RWPE1 (cell line): ENCODE results near the gene DARS1.

ENCODE experiments used
- CTCF ChIA-PET: fragments of 350-600 bp; sonication (Branson Sonifier 250); formaldehyde crosslinking; extraction: SDS; loops from one replicate; lab custom pipeline; 2021; lab: Yijun Ruan, JAX
- POLR2A ChIA-PET: fragments of 400-600 bp; formaldehyde crosslinking; extraction: SDS; loops from one replicate; lab custom pipeline; 2020; ENCODE audit warnings: antibody characterized with exemption; ENCODE audit not compliant: low non-redundant PET; lab: Yijun Ruan, JAX
- DNase-seq: peaks from one replicate; pipeline ENCODE4 v3.0.0; 2012; ENCODE audit warnings: low spot score
- H3K27ac ChIP-seq: fragments of 450-650 bp; 2 replicates; pipeline ENCODE4 v1.5.1; 2017
- CTCF ChIP-seq: fragments of 450-650 bp; conservative IDR thresholded peaks from 2 replicates; pipeline ENCODE4 v1.5.1; 2017; ENCODE audit warnings: low read depth, mild to moderate bottlenecking

DARS1 gene

DNA sequence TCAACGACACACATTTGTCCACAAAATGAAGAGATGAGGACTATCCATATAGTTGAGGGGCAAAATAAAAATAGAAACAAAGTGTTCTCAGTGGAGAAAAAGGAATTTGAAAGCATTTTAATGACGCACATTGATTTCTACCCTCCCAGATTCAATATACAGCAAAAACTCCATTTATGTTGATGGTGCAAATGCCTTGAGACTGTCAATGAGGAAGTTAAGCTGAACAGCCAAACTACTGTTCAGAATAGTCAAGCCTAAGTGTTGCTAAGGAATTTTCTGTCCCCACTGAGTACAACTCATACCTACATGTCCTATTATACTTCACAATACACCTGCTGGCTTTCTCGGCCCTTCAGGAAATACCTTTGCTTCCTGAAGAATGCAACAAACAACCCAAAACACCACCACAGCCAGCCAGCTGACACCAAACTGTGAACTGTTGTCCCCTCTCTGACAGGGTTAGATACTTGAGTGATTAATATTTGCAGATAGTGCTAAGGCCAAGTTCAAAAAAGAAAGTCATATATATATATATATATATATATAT, 27.8 kb upstream of the DARS1 start:
- POLR2A ChIA-PET = no interaction called here
- no peak overlapping the region for H3K27ac ChIP-seq
- no peak for TF ChIP-seq CTCF
- CTCF ChIA-PET = interaction anchor here (0.6 kb wide), 1 partner anchor 37 kb away, joined by 5 read pairs; no protein-coding TSS in a partner anchor
- no peak for DNase-seq

DNA sequence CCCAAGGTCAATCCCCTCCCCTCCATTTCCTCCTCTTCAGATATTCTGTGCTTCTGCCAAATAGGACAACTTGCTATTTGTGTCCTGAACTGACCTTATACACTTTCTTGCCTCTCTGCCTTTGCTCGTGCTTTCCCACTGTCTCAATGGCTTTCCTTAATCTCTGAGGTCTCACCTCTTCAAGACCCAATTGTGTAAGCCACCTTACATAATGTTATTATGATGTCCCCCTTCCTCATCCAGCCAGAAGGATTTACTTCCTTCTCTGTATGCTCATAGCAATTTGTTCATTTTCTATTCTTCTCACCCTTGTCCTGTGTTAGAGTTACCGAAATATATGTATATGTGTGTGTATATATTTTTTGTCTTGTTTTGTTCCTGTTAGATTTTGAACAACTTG, 26.9 kb upstream of the DARS1 start:
- no peak for DNase-seq
- CTCF ChIA-PET = no interaction called here
- TF ChIP-seq CTCF = no peak
- POLR2A ChIA-PET = no interaction called here
- no peak overlapping the region for H3K27ac ChIP-seq

DNA sequence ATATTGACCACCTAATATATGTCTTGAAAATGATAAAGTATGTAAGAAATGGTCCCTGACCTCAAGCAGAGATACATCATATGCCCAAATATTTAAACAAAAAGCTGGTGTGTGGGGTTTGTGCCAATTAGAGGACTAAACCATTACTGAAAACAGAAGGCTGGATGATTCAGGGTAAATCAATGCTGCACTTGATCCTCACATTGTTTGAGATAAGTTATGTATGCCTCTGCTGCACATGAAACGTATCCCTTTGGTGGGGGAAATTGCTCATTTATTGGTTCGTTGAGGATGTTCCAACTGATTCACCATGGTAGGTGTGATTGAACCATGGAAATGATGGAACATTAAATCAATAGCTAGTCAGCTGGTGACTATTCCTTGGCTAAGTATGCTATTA, 24.7 kb upstream of the DARS1 start:
- H3K27ac ChIP-seq = no peak overlapping the region
- POLR2A ChIA-PET = no interaction called here
- CTCF ChIA-PET = no interaction called here

DNA sequence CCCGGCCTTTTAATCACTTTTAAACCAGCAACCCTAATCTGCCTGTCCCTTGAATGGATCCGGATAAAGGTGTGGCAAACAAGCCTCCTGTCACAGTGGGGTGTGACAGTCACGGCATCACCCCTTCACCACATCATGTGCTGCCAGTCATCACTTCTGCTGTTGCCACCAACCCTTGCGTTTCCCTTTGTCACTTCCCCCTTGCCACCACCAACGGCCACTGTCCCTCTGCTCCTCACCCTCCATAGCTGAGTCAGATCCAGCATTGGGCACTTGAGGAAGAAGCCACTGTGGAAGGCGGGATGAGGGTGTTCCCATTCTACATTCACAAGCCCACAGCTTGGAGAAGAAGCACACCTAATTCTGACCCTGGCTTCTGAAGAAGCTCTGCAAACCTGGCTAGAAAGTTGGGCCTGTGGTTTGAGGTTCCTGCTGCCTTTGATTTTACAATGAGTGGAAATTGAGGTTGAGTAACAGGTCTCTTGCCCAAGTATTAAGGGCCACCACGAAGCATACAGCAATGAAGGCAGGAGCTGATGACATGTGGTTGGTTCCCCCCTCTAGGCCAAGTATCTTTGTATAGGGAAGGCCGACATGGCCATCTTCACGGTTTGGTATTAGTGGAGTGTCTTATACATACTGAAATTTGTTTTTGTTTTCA, 22.9 kb upstream of the DARS1 start:
- DNase-seq = no peak
- no peak for TF ChIP-seq CTCF
- CTCF ChIA-PET = no interaction called here
- POLR2A ChIA-PET = no interaction called here
- H3K27ac ChIP-seq = no peak overlapping the region

More for the DNA sequence above, 24.7 kb upstream of the DARS1 start:
- no peak for TF ChIP-seq CTCF
- DNase-seq = no peak

DNA sequence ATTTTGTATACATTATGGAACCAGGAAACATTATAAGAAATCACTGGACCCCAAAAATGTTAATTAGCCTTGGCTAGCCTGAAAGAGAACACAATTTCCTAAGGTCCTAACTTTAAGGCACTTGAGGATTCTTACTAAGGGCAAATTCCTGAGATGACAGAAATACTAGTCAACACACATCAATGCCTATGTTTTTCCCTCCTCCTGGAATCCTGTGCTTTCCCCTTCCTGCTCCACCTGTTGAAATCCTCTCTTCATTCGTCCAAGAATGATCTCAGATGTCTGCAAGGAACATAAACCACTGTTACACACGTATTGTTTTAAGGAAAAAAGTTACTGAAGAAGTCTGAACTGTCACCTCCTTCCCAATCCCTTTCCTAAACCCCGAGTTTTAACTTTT, 21.2 kb upstream of the DARS1 start:
- no peak overlapping the region for H3K27ac ChIP-seq
- no peak for TF ChIP-seq CTCF
- POLR2A ChIA-PET = no interaction called here
- no peak for DNase-seq
- CTCF ChIA-PET = no interaction called here

GRCh38 chr2:136005462-136006196, 20.2 kb upstream of the DARS1 start:
- H3K27ac ChIP-seq = no peak overlapping the region
- POLR2A ChIA-PET = no interaction called here
- CTCF ChIA-PET = interaction anchor here (0.6 kb wide), 2 partner anchors 17 to 704 kb away, joined by 3 to 4 read pairs; no protein-coding TSS in a partner anchor
- no peak for DNase-seq
- TF ChIP-seq CTCF = no peak
